Right forelimb (tissue), 1 donor: ENCODE data around the gene PSMA6.
A peak's percentile ranks its signal among the peaks of the same experiment; 100 is the strongest.
"Not testable (repeated sequence)": the region's sequence is repeated elsewhere in the genome, so short reads cannot be mapped to it uniquely, and the experiment has no call there.

Experiments
- DNase-seq: peaks from one replicate; pipeline ENCODE4 v3.0.0-alpha.2; 2018

PSMA6 gene

GRCh38 chr14:35346738-35347322 is 54.6 kb downstream of the PSMA6 start:
- no peak for DNase-seq

GRCh38 chr14:35347323-35348043 is 55.3 kb downstream of the PSMA6 start:
- no peak for DNase-seq

- not testable (repeated sequence) for DNase-seq
These were observed 55.8 kb downstream of the PSMA6 start for GRCh38 chr14:35348044-35348380.

- no peak for DNase-seq
These were observed 57.5 kb downstream of the PSMA6 start for GRCh38 chr14:35349496-35350365.

- DNase-seq: no peak
These were observed 59.3 kb downstream of the PSMA6 start for GRCh38 chr14:35351497-35351896.

- DNase-seq: no peak
These were observed 59.7 kb downstream of the PSMA6 start for GRCh38 chr14:35351897-35352273.

- DNase-seq: no peak
These were observed 60.4 kb downstream of the PSMA6 start for GRCh38 chr14:35352274-35353233.

GRCh38 chr14:35353409-35354172 is 61.4 kb downstream of the PSMA6 start:
- no peak for DNase-seq

GRCh38 chr14:35355235-35355634 is 63.1 kb downstream of the PSMA6 start:
- DNase-seq: not testable (repeated sequence)

GRCh38 chr14:35355981-35356841 is 64.0 kb downstream of the PSMA6 start:
- DNase-seq: no peak

- not testable (repeated sequence) for DNase-seq
These were observed 67.5 kb downstream of the PSMA6 start for GRCh38 chr14:35359655-35360054.

GRCh38 chr14:35361141-35361480 is 68.9 kb downstream of the PSMA6 start:
- no peak for DNase-seq

GRCh38 chr14:35362450-35362849 is 70.3 kb downstream of the PSMA6 start:
- peak; percentile 50 for DNase-seq

- no peak for DNase-seq
These were observed 70.8 kb downstream of the PSMA6 start for GRCh38 chr14:35362911-35363374.

- no peak for DNase-seq
These were observed 73.2 kb downstream of the PSMA6 start for GRCh38 chr14:35365130-35366055.

- no peak for DNase-seq
These were observed 73.9 kb downstream of the PSMA6 start for GRCh38 chr14:35366056-35366451.

GRCh38 chr14:35366521-35366976 is 74.4 kb downstream of the PSMA6 start:
- no peak for DNase-seq

- no peak for DNase-seq
These were observed 74.8 kb downstream of the PSMA6 start for GRCh38 chr14:35367056-35367372.
